GM18870 (cell line): Measurements from ENCODE around the gene JUN.

Experiments used
- ATAC-seq: cut with Tn5 transposase; IDR thresholded peaks from one replicate; pipeline ENCODE4 v1.9.1; 2021; ENCODE audit warnings: moderate library complexity; ENCODE audit not compliant: unreplicated experiment

Gene JUN

GRCh38 chr1:58784758-58785441 is 1.1 kb upstream of the JUN start:
- no peak for ATAC-seq

GRCh38 chr1:58783090-58783992 is 506 bp downstream of the JUN start:
- ATAC-seq: no peak

- no peak for ATAC-seq
Observed at GRCh38 chr1:58782178-58783089, 1.4 kb downstream of the JUN start.

DNA sequence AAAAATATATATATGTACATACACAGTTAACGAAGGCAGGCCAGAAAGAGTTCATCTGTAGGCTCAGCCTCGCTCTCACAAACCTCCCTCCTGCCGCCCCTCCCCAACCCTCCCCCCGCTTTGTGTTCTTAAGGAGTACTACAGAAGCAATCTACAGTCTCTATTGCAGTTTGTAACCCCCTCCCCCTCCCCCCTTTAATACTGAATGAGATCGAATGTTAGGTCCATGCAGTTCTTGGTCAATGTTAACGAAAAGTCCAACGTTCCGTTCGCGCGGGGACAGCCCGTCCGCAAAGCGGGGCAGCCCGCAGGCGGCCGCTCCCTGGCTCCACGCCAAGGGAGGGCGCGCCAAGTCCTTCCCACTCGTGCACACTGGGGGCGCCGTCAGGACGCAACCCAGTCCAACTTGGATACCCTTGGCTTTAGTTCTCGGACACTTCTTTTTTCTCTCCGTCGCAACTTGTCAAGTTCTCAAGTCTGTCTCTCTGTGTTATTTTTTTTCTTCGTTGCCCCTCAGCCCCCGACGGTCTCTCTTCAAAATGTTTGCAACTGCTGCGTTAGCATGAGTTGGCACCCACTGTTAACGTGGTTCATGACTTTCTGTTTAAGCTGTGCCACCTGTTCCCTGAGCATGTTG is 2.2 kb downstream of the JUN start:
- no peak for ATAC-seq

DNA sequence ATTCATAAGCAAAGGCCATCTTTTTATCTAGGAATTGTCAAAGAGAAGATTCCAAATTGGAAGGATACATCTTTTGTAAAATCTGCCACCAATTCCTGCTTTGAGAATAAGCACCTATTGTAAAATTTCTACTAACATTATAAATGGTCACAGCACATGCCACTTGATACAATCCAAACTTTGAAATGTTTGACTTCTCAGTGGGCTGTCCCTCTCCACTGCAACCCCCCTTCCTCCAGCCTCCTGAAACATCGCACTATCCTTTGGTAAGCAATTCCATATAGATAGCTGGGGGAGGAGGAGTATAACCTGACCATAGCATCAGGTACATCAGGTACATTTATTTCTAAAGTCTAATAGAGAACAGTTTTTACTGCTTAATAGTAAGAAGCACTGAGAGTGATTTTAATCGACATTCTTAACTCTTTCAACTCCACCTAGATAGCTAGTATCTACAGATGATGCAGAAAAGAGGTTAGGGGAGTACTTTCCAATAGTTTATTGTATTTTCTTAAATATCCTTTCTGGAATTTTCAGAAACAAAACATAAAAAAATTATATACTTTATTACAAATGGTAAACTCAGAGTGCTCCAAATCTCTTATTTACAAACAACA is 2.9 kb downstream of the JUN start:
- ATAC-seq: no peak

- ATAC-seq: no peak
Observed at GRCh38 chr1:58780411-58780810, 3.4 kb downstream of the JUN start.

GRCh38 chr1:58779801-58780382 is 4.0 kb downstream of the JUN start:
- ATAC-seq: no peak

GRCh38 chr1:58779059-58779754 is 4.6 kb downstream of the JUN start:
- no peak for ATAC-seq

- no peak for ATAC-seq
Observed at GRCh38 chr1:58778385-58779000, 5.4 kb downstream of the JUN start.

DNA sequence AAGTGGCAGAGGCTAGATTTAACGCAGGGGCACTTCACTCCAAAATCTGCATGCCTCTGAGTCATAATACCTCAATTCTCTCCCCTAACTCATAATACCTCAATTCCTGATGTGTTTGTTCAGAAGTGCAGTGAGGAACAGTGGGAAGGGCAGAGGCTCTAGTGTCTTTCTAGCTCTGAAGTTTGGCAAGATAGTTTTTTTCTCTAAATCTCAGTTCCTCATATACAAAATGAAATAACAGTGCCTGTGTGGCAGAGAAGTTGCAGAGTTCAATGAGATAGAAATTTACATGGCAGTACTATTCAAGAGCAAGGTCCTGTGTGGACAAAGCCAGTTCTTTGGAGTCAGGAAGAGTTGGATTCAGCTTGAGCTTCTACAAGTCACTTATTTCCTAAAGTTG is 9.8 kb downstream of the JUN start:
- ATAC-seq: no peak

DNA sequence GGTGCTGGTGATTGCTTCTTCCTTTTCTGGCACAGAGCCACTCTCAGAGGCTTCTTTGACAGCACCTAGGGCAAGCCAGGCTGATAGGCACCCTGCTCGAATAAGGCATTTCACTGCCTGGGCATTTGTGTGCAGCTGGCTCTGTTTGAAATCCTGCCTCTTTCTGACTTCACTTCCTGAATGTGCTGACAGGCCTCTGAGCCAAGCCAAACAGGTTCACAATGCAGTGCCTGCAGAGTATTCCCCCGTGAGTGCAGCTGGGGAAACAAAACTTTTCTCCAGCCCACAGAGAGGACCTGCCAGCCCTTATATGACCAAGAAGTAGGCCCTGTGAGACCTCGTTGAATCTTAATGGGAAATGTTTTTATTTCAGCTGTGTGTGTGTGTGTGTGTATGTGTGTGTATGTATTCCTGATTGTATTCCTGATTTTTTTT is 10.4 kb downstream of the JUN start:
- ATAC-seq: peak; percentile 73

DNA sequence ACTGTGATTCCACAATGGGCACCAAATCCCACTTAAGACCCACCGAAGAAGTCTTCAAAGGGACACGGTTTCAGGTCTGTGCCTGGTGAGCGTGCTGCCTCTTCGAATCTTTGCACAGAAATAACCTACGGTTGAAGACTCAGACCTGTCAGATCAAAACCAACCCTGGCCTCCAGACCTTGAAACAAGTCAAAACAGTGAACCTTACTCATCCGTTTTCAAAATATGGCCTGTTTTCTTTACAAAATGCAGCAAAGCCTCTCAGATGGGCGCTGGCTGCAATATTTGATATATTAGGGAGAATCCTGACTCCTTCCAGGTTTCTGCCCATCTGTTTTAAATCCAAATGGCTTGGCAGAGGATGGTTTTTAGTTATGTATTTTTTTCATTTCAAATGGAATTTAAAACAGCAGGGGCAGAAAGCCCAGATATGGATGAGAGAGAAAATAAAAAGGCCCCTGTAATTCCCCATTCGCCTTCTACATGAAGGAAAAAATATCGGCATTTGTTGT is 14.0 kb downstream of the JUN start:
- ATAC-seq: no peak

DNA sequence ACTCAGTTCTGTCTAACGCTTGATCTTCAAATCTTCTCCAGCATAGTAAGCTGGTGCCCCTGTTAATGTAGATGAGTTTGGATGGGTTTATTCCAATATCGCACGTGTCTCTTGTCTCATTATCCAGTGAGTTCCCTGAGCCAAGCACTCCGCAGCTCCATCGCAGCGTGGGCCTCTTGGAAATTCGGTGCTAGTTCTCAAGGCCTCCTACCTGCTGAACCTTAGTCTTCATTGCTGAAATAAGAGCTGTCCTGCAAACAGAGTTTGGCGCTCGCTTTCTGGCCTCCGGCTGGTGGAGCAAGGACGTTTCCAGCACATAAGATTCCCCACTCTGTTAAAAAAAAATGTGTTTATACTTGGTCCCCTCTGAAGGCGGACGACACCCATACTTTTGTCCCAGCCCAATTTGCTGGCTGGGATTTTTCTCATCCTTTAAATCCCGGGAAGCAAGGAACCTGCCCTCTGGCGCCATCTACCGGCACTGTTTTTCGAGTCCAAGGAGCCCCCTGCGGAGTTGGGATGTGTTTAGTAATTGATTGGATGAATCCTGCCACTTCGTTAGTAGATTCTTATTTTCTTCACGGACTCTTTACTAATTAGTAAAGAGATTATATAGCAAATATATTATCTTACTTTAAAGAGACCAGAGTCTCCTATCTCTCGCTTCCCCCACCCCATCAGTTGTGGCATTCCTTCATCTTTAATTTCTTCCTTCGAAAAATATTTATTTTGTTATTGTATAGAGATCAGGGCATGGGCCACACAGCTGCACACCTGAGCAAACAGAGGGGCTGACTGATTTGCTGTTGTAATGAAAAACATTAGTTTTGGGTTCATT is 14.7 kb downstream of the JUN start:
- ATAC-seq: no peak

DNA sequence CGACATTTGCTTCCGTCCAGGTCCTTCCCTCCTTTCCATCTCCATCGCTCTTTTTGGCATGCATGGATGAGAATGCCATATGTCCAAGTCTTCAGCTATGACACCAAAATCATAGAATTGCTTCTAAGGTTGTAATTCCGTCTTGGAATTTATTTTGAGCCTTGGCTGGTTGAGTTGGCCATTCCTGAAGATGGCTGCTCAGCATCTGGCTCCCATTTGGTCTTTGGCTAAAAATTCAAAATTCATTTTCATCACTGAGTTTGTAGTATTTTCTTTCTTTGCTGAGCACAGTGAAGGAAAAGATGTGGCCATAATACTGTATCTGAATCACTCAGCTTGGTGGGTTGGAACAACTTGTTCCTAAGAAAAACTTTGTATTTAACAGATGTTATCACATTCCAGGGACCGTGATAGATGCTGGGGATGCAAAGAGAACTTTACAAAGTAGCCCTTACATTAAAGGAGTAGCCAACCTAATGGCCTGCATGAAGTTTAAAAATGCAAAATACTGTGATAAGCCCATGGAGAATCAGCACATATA is 15.6 kb downstream of the JUN start:
- ATAC-seq: no peak

GRCh38 chr1:58767143-58767542 is 16.7 kb downstream of the JUN start:
- no peak for ATAC-seq

GRCh38 chr1:58765441-58765840 is 18.4 kb downstream of the JUN start:
- ATAC-seq: no peak

DNA sequence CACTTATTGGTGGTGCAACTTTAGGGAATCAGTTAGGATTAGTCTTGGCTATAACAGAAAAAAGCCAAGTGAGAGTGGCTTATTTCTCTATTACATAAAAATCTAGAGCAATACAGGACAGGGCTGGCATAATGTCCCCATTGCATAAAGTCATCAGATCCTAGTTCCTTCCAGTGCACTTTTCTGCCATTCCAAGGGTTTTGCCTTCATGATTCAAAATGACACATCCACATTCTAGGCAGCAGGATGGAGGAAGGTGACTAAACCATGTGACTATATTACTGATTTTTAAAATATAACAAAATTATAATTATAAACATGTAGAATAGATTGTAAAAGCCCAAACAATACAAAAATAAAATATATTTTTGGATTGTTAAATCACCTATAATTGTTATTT is 18.8 kb downstream of the JUN start:
- no peak for ATAC-seq
